HG02759 (cell line): ENCODE results near the gene LCN12.

Source experiments
- ATAC-seq: cut with Tn5 transposase; IDR thresholded peaks from one replicate; pipeline ENCODE4 v1.9.1; 2021; ENCODE audit warnings: mild to moderate bottlenecking, moderate library complexity; ENCODE audit not compliant: unreplicated experiment

Gene LCN12

GRCh38 chr9:136926749-136927148, 25.3 kb upstream of the LCN12 start:
- ATAC-seq: no peak

GRCh38 chr9:136927343-136928271, 24.5 kb upstream of the LCN12 start:
- no peak for ATAC-seq

GRCh38 chr9:136928591-136928990, 23.5 kb upstream of the LCN12 start:
- ATAC-seq: no peak

- no peak for ATAC-seq
These were observed 22.1 kb upstream of the LCN12 start for GRCh38 chr9:136930014-136930413.

DNA sequence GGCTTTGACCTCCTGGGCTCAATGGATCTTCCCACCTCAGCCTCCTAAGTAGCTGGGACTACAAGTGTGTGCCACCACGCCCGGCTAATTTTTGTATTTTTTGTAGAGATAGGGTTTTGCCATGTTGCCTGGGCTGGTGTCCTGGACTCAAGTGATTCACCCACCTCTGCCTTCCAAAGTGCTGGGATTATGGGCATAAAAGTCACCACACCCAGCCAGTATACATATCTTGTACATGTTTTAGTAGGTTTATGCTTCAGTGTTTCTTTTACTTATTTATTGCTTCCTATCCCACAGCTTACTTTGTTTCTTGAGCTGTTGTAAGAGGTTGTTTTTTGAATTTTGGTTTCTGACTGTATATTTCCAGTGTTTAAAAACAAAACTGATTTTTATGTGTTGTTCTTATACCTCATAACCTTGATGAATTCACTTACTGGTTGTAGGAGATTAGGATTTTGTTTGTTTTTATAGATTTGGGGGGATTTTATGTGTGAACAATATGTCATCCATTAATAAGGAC, 20.4 kb upstream of the LCN12 start:
- no peak for ATAC-seq

DNA sequence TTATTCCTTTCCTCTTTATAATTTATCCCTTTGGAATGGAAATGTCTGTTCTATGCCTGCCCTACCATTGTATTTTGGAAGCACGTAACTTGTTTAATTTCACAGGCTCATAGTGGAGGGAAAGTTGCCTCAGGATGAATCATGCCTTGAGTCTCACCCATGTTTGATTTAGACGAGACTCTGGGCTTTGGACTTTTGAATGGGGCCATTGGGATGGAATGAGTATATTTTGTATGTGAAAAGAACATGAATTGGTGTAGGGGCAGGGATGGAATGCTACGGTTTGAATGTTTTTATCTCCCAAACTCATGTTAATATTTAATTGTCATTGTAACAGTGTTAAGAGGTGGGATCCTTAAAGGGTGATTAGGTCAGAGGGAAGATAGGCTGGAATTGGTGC, 17.8 kb upstream of the LCN12 start:
- no peak for ATAC-seq

DNA sequence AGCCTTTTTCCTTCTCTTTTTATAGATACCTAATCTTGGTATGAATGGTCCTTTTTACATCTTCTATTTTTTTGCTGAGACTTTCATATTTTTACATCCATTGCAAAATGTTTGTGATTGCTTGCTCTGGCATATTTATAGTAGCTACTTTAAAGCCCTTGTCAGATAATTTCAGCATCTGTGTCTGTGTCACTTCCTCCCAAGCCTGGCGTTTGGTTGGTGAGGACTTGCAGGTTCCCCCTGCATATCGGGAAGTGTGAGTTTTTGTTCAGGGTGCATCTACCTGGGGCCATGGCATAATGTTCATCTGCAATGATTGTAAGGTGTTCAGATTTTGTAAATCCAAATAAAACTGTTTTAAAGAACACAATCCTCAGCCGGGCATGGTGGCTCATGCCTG, 16.4 kb upstream of the LCN12 start:
- ATAC-seq: no peak

GRCh38 chr9:136936645-136937170, 15.4 kb upstream of the LCN12 start:
- no peak for ATAC-seq

- no peak for ATAC-seq
These were observed 14.7 kb upstream of the LCN12 start for GRCh38 chr9:136937186-136938001.

DNA sequence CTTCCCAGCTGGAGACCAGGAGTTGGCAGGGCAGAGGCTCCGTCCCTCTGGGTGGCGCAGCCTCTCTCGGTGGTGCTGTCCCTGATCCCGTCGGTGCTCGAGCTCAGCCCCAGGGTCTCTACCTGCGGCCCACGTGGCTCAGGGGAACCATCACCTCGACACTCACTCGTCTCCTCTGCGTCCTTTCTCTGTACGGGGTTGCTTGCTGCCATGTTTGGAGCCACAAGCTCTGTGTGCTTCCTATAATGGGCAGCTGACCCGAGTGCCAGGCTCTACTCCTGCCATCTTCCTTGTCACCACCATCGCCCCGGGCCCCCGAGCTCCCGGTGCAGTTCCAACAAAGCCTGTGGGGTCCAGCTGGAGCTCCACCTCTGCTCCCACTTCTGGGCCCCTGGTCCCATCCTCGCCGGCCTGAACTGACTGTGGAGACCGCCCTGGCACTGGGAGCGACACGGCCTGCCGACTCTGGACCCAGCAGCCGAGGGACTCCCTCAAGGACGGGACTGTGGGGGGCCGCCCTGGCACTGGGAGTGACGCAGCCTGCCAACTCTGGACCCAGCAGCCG, 12.6 kb upstream of the LCN12 start:
- no peak for ATAC-seq

DNA sequence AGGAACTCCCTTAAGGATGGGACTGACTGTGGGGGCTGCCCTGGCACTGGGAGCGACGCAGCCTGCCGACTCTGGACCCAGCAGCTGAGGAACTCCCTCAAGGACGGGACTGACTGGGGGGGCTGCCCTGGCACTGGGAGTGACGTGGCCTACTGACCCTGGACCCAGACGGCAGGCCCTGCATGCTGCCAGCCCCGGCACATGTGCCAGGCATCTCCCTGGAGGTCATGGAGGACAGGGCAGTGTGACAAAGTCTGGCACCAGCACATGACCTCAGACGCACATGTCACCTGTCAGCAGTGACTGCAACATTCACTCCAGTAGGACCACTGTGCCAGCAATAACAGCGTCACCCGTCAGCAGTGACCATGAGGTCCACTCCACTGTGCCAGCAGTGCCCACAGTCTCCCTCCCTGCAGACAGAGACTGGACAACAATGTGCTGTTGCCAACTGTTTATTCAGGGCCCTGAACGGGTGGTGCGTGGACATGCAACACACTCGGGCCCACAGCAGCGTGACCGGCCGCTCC, 12.0 kb upstream of the LCN12 start:
- no peak for ATAC-seq

DNA sequence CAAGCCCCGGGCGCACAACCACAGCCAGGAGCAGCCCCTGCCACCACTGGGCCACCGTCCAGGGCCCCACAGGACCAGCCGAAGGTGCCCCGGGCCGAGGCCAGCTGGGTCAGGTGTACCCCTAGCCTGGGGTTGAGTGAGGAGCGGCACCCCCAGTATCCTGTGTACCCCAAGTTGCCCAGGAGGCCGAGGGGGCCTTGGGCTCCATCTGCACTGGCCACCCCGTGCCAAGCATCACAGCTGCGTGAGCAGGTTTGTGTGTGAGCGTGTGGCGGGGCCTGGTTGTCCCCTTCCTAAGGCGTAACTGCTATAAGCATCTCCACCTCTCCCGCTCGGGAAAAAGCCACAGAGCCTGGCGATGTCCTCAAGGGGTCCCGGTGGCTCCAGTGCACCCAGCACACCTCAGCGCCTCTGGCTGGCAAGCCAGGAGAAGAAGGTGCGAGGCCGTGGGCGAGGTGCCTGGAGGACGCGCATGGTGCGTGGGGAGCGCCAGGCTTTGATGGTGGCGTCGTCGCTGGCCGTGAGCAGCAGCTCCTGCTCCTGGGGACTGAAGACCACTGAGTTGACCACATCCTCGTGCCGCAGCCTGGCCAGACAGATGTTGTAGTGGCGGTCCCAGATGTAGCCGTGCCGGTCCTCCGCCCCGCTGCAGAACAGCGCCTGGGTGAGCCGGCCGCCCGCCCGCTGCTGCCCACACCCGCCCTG, 11.4 kb upstream of the LCN12 start:
- ATAC-seq: no peak

GRCh38 chr9:136941231-136942111, 10.6 kb upstream of the LCN12 start:
- ATAC-seq: no peak

DNA sequence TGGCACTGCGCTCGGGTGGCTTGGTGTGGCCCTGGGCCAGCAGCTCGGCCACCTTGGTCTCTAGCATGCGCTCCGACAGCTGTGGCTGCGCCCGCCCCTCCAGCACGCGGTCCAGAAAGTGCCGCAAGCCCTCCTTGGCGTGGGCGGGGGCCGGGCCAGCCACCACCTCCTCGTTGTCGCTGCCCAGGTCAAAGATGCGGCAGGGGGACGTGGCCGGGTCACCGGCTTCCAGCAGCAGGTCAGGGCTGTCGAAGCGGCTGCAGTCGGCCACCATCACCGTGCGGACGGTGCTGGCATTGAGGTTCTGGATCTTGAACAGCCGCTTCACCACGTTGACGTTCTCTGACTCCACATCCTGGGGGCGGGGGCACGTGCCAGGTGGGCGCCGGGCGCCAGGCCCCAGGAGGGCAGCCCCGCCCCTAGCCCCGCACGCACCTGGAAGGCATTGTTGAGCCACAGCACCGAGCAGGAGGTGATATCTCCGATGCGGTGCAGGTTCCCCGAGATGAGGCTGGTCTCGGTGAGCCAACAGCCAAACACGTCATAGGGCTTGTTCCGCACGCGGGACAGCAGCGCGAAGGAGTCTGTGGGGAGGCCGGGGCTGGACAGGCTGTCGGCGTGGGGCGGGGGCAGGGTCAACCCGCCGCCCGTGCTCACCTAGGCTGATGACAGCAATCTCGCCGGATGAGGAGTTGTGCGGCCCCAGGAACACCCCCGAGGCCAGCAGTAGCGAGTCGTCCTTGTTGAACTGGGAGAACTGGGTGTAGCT, 9.8 kb upstream of the LCN12 start:
- ATAC-seq: no peak

- ATAC-seq: no peak
These were observed 9.2 kb upstream of the LCN12 start for GRCh38 chr9:136942881-136943230.

GRCh38 chr9:136943291-136944211, 8.5 kb upstream of the LCN12 start:
- ATAC-seq: peak; percentile 14

GRCh38 chr9:136944212-136944518, 7.9 kb upstream of the LCN12 start:
- peak; percentile 45 for ATAC-seq
